Cardiac muscle cell (in vitro differentiated cells and primary cell): ENCODE data around the gene TBXT. TPM values are rescaled to one million over a fixed set of nuclear protein-coding genes. Genes with fewer than 3 reads are reported as not detected.

Experiments used
- DNase-seq, 2 donors: peaks; one replicate each; pipeline versions ENCODE4 v3.0.0 to v3.0.0-alpha.2; 2010 to 2017; ENCODE audit warnings: low read depth in 1 of 2, low spot score in 1 of 2
- H3K27ac ChIP-seq: fragments of 200-600 bp; sonication (generic); 2 replicates; pipeline ENCODE4 v1.5.1; 2016
- H3K27me3 ChIP-seq: fragments of 200-600 bp; sonication (generic); 2 replicates; pipeline ENCODE4 v1.6.0; 2016; ENCODE audit warnings: control low read depth
- H3K36me3 ChIP-seq: fragments of 200-600 bp; sonication (generic); 2 replicates; pipeline ENCODE4 v1.5.1; 2016; ENCODE audit warnings: control low read depth
- H3K4me1 ChIP-seq: fragments of 200-600 bp; sonication (generic); 2 replicates; pipeline ENCODE4 v1.8.1; 2017; ENCODE audit warnings: low read depth, mild to moderate bottlenecking, mixed run types
- H3K4me3 ChIP-seq: fragments of 200-600 bp; sonication (generic); 2 replicates; pipeline ENCODE4 v1.5.1; 2016; ENCODE audit warnings: mild to moderate bottlenecking
- H3K9me3 ChIP-seq: fragments of 200-600 bp; sonication (generic); 2 replicates; pipeline ENCODE4 v1.5.1; 2017; ENCODE audit warnings: low read depth, mild to moderate bottlenecking, control low read depth
- polyA plus RNA-seq: library from polyadenylated mRNA; unstranded; fragments of >200 nt; fragmentation: Nextera tagmentation; extraction: Ambion mirVana; gene quantifications from 2 replicates; pipeline ENCODE4 v1.2.1, GENCODE V29; 2016
- total RNA-seq: library from RNA; depleted of rRNA; stranded (reverse); fragments of >200 nt; gene quantifications from 2 replicates; pipeline ENCODE4 v1.2.3, GENCODE V29; 2016
- TF ChIP-seq, protein P1 (sequence below): IDR thresholded peaks from 2 replicates; pipeline ENCODE4 v1.5.1; 2012; ENCODE audit warnings: low read depth, mild to moderate bottlenecking, low read length

The TBXT gene
- total and polyA plus RNA-seq, 2 experiments from 2014 or later, result not detected

- TF ChIP-seq, protein P1, sequence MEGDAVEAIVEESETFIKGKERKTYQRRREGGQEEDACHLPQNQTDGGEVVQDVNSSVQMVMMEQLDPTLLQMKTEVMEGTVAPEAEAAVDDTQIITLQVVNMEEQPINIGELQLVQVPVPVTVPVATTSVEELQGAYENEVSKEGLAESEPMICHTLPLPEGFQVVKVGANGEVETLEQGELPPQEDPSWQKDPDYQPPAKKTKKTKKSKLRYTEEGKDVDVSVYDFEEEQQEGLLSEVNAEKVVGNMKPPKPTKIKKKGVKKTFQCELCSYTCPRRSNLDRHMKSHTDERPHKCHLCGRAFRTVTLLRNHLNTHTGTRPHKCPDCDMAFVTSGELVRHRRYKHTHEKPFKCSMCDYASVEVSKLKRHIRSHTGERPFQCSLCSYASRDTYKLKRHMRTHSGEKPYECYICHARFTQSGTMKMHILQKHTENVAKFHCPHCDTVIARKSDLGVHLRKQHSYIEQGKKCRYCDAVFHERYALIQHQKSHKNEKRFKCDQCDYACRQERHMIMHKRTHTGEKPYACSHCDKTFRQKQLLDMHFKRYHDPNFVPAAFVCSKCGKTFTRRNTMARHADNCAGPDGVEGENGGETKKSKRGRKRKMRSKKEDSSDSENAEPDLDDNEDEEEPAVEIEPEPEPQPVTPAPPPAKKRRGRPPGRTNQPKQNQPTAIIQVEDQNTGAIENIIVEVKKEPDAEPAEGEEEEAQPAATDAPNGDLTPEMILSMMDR, result no peak
- DNase-seq, result no peak
- H3K27me3 ChIP-seq, result peaks cover 7% of the 10 kb centered on the region
- no peak overlapping the region for H3K27ac ChIP-seq
- H3K36me3 ChIP-seq, result no peaks in the 10 kb centered on the region
- H3K4me3 ChIP-seq, result no peak overlapping the region
- H3K9me3 ChIP-seq, result no peaks in the 10 kb centered on the region
- no peaks in the 10 kb centered on the region for H3K4me1 ChIP-seq
Measured at GRCh38 chr6:166204852-166205650, 37.4 kb upstream of the TBXT start.

GRCh38 chr6:166203641-166204222 lies 36.1 kb upstream of the TBXT start:
- TF ChIP-seq, protein P1, result no peak
- Histone ChIP-seq H3K27me3 (peaks cover 7% of the 10 kb centered on the region), H3K4me3 (no peak overlapping the region), H3K27ac (no peak overlapping the region), H3K36me3 (no peaks in the 10 kb centered on the region), H3K9me3 (no peaks in the 10 kb centered on the region), H3K4me1 (no peaks in the 10 kb centered on the region)
- no peak for DNase-seq

GRCh38 chr6:166203003-166203640 lies 35.5 kb upstream of the TBXT start:
- Histone ChIP-seq H3K27me3 (peaks cover 13% of the 10 kb centered on the region), H3K36me3 (no peaks in the 10 kb centered on the region), H3K27ac (no peak overlapping the region), H3K4me3 (no peak overlapping the region), H3K4me1 (no peaks in the 10 kb centered on the region), H3K9me3 (no peaks in the 10 kb centered on the region)
- TF ChIP-seq, protein P1, result no peak
- peak in 1 of 2 donors; percentile 30 for DNase-seq

- H3K4me3 ChIP-seq, result no peak overlapping the region
- no peak for DNase-seq
- no peaks in the 10 kb centered on the region for H3K36me3 ChIP-seq
- no peaks in the 10 kb centered on the region for H3K9me3 ChIP-seq
- TF ChIP-seq, protein P1, result no peak
- peaks cover 21% of the 10 kb centered on the region for H3K27me3 ChIP-seq
- no peak overlapping the region for H3K27ac ChIP-seq
- H3K4me1 ChIP-seq, result no peaks in the 10 kb centered on the region
Measured at GRCh38 chr6:166202321-166202733, 34.7 kb upstream of the TBXT start.

GRCh38 chr6:166201878-166202277 lies 34.2 kb upstream of the TBXT start:
- H3K36me3 ChIP-seq, result no peaks in the 10 kb centered on the region
- H3K9me3 ChIP-seq, result no peaks in the 10 kb centered on the region
- TF ChIP-seq, protein P1, result no peak
- peaks cover 26% of the 10 kb centered on the region for H3K27me3 ChIP-seq
- no peaks in the 10 kb centered on the region for H3K4me1 ChIP-seq
- H3K27ac ChIP-seq, result no peak overlapping the region
- DNase-seq, result no peak
- no peak overlapping the region for H3K4me3 ChIP-seq
